HG03457 (cell line): ENCODE data around the gene MYH3.

ENCODE experiments used
- ATAC-seq: cut with Tn5 transposase; IDR thresholded peaks from one replicate; pipeline ENCODE4 v1.9.1; 2021; ENCODE audit warnings: moderate number of reproducible peaks; ENCODE audit not compliant: unreplicated experiment

MYH3 gene

DNA sequence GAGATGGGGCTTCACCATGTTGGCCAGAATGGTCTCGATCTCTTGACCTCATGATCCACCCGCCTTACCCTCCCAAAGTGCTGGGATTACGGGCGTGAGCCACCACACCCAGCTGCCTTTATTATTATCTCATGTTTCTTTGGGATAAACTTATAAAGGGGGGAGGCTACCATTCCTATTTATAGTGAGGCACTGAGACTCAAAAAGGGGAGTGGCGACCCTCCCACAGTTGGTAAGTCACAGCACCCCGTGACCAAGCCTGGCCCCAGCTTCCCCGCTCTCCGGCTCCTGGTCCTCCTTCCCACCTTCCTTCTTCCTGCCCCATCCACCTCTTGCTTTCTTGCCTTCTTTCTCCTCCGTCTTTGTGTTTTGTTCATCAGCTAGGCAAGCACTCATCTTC lies 5.2 kb downstream of the MYH3 start:
- no peak for ATAC-seq

DNA sequence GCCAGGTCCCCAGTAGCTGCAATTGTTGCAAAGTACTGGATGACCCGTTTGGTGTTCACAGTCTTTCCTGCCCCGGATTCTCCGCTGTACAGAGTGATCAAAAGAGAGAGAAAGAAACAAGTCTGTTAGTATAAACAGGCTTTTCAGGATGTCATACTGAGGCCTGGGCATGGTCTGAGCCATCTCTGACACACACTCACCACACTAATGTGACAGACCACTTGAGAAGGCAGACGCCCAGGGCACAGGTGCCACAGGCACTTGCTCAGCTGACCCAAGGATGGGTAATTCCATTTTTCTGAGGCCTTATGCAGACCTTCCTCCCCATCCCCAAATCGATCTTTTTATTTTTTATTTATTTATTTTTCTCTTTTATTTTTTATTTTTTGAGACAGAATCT lies 7.5 kb downstream of the MYH3 start:
- no peak for ATAC-seq

DNA sequence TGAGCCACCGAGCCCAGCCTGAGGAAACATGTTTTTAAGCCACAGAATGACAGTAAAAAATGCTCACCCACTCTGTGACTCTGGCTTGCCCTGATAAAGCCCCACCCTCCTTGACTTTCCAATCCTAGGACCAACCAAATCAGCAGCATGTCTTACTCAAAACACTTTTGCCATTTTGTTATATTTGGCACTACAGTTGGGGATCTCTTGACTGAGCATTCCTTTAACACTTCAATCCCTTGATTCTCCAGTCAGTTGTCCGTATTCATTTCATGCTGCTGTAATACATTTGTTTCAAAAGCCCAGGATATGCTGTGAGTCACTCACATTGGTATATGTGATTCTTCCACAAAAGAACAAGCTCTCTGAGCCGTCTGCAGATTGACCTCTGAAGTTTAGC lies 8.2 kb downstream of the MYH3 start:
- ATAC-seq, result no peak

DNA sequence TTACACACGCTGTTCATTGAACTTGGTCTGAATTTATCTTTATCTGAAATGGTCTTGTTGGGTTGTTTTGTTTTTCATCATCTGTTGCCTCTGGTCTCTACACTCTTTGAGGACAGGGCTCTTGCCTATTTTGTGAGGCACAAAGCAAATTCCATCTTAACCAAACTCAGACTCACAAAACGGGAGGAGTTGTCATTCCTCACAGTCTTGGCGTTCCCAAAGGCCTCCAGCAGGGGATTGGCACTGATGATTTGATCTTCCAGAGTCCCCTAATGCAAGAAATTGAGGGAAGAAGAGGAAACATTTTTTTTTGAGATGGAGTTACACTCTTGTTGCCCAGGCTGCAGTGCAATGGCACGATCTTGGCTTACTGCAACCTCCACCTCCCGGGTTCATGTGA lies 8.7 kb downstream of the MYH3 start:
- ATAC-seq, result no peak

DNA sequence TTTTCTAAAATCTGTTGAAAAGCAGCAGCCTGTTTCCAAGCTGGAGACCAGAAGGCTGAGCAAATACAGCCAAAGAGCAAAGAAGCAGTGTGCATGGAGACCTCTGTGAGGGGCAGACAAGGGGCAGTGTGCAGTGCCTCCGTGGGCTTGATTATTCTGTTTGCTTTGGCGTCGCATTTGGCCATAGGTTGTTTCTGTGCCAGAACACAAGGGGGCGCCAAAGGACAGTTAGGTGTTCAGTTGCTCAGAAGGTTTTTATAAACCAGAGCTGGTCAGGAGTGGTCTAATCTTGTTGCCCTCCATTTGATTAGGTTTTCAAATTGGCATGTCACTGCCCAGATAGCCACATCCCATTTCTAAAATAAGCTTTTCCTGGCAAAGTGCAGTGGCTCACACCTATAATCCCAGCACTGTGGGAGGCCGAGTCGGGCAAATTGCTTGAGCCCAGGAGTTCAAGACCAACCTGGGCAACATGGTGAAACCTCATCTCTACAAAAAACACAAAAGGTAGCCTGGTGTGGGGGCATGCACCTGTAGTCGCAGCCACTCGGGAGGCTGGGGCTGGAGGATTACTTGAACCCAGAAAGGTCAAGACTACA lies 10.6 kb downstream of the MYH3 start:
- no peak for ATAC-seq

DNA sequence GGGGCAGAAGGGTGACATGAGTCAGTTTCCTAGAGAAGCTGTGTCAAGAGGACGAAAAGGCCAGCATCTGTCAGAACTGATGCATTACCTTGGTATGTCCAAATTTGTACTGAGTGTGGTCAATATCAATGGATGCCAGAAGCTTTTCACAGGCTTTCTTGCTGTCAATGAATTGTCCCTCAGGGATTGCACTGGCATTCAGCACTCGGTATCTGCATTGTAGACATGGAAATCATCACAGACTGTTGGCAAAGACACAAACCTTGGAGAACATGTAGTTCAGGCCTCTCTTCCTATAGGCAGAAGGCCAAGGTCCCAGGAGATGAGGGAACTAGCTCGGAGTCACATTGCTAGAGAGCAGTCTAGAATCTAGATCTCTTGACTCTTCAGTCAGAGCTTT lies 16.6 kb downstream of the MYH3 start:
- ATAC-seq, result no peak

DNA sequence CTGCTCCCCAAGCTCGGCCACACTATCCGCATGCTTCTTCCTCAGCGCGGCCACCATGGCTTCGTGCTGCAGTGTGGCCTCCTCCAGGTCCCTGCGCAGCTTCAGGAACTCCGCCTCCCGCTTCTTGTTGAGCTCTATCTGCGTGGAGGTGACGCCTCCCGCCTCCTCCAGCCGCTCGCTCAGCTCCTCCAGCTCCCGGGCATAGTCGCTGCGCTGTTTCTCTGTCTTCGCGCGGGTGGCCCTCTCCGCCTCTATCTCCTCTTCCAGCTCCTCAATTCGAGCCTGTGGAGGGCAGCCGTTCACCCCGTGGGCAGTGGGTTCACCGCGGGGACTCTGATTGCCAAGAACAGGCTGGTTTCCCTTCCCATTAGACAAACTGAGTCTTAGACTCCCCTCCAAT lies 19.0 kb downstream of the MYH3 start:
- no peak for ATAC-seq

DNA sequence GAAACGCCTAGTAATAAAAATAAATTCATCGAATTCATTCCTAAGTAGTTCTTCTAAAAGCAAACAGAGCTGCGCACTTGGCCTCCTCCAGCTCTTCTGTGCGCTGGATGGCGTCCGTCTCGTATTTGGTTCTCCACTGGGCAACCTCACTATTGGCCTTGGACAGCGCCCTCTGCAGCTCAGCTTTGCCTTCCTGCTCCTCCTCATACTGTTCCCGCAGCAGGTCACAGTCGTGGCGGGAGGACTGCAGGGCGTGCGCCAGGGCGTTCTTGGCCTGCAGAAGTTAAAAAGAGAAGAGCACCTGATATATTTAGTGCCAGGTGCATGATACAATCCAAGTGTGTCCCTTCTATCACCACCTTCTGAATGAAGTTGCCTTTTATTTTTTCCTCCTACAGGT lies 21.8 kb downstream of the MYH3 start:
- no peak for ATAC-seq

DNA sequence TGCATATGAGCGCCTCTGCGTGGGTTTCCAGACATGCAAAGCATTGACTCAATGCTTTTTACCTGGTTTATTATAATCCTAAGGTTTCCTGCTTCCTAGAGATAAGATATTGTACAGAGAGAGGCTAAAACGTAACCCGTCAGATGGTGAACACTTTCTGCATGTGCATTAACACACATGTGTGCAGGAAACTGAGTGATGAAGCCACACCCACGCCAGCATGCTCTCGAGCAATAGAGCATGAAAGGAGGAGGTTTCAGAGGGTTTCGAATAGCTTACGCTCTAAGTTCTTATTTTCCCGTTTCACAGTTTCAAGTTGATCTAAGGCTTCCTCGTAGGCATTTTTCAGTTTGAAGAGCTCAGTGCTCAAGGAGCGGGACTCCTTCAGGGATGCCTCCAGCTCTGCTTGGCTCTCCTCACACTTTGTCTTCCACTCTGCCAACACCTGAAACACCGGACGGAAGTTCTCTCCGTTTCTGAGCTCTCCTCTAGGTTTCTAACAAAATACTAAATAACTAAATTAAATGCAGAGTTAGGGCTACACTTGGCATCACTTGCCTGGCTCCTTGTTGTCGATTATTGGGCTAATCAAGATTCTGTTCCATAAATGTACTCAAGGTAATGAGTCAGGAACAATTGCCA lies 23.2 kb downstream of the MYH3 start:
- peak; percentile 89 for ATAC-seq

DNA sequence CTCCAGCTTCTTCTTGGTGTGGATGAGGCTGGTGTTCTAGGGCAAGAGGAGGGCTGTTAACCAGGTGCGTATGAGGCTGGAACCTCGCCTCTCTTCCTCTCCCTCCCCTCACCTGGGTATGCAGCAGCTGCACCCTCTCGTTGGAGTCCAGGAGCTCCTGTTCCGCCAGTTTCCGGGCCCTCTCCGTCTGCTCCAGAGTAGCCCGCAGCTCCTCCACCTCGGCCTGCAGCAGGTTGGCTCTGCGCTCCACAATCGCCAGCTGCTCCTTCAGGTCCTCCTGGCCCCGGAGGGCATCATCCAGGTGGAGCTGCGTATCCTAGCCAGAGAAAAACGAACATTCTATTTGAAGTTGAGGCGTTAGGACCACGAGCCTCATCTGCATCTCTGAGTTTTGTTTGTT lies 25.4 kb downstream of the MYH3 start:
- ATAC-seq, result no peak

DNA sequence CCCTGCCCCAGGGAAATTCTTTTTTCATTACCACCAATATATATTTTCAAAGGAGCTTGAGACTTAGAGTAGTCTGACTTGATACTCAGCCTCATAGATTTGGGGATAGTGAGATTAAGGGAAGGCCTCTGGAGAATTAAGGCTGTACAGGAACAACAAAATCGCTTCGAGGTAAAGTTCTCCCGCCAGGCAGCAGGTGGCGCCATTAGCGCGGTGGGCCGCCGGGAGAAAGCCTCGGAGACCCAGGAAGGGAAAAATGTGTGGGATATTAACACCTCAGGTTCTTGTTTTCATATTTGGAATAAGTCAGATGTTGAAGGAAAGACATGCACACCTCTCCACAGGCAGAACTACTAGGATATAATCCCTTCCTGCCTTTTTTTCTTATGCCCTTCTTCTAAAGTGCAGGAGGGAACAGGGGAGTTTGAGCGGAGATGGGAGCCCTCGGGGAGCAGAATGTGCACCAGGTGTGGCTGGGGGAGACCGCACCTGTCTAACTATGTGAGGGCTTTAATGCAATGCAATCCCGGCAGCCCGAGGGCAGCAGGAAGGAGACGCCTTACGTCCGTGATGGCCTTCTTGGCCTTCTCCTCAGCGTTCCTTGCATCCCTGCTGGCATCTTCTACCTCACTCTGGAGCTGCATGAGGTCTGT lies 25.9 kb downstream of the MYH3 start:
- ATAC-seq, result no peak

DNA sequence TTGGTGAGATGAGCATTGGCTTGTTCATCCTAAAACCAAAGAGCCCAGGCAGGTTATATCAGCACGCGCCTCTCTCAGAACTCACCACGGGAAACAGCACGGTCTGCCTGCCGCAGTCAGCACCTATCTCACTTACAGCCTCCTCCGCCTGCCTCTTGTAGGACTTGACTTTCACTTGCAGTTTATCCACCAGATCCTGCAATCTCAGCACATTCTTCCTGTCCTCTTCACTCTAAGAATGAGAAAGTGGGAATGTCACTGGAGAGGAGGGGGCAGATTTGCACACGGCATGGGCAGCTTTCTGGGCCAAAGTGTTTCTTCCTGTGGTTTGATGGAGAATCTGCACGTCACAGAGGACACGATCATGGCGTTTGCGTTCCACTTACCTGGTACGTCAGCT lies 27.4 kb downstream of the MYH3 start:
- no peak for ATAC-seq

DNA sequence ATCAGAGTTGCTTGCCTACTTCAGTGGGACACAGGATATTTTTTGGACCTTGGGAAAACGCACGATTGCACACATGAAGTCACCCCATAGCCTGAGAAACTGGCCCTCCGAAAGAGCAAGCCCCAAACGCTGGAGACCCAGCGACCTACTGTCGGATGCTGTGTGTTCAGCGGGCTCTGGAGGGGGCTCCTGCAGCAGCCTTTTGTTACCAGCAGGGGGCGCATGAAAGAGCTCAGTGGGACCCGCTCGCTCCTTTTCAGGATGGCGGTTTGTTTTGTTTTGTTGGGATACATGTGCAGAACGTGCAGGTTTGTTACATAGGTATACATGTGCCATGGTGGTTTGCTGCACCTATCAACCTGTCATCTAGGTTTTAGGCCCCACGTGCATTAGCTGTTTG lies 28.4 kb downstream of the MYH3 start:
- ATAC-seq, result no peak

DNA sequence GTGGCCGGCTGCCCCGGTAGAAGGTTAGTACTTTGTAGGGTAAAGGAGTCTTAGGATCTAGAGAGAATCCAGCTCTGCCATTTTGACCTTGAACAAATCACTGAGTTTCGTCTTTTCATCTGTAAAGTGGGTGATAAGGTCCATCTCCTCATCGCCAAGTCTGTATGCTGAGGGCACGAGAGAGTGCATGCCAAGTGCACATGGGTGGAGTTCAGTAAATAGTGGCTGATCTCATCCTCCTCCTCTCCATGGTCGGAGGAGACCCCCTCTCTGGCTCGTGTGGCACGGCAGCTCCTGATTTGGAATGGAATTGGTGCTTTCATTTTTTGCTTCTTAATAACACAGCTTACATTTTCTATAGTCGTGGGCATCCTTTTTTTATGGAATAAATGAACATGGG lies 30.7 kb downstream of the MYH3 start:
- ATAC-seq, result no peak

DNA sequence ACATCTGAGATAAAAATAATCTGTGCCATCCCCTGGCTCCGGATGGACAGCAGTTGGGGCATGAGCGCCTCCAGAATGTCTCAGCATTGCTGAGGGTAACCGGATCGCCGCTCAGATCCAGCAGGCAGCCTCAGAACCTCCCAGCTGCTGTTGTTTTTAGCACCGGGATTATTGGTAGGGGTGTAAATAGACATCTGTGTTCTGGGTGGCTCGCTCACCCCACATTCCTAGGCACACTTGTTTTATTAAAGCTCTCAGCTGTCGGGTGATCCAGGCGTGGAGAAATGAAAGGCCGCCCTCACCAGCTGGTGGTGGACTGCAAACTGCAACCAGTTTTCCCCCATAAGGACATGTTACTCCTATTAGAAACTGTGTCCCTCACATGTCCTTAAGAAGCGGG lies 32.1 kb downstream of the MYH3 start:
- no peak for ATAC-seq

DNA sequence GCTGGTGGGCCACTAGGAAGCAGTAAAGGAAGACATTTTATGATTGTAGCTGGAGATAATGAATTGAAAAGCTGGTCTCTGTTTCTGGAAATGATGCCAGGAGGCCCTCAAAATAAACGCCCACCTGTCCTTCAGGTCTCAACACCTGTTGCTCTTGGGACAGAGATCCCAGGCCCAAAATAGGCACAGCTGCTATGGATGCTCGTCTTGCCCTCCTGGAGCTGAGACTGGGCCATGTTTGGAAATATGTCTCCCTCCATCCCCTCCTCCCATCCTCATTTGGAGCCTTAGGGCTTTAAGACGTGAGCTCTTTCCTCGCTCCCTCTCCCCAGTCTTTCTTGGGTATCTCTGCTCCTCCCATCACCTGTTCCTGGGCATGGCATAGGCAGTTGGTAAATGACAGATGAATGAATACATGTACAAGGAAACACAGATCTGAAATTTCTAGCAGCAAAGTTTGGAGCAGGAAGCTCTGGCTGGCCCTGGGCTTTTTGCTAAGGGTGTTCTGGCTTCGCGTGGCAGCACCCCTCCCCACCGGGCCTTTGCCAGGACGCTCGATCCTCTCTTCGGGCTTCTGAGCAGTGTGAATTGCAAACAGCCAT lies 33.3 kb downstream of the MYH3 start:
- ATAC-seq, result no peak

DNA sequence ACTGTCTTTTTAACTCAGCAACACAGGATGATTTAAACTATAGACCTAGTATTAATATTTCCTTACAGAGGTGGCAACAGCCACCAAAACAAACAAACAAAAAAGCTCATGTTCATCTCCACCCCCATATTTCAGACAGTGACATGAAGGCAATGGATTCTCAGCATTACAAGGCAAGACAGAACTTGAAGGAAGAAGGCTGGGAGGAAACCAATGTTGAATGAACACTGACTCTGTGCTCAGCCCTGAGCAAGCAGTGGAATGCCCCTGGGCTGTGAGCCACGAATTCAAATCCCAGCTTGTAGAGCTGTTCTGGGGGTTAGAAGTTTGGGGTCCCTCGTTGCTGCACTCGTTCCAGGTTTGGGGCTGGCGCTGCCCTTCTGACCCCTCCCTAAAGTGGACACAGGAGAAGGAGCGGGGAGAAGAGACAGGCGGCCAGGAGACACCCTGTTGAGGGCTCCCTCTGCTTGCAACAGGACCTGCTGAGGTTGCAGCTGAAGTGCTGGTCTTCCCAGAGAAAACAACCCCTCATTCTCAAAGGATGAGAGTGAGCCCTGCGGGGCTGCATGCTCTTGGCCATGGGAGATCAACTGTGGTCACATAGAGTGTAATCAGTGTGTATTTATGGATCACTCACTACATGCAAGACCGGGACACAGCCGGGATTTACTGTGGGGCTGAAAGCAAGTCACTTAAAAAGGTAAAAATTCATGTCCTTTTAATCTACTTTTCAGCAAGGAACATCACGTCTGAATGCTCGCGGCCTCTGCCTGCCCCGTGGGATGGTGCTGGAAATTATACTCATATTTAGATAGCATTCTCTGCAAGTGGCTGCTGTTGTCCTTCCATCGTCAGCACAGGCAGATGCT lies 34.3 kb downstream of the MYH3 start:
- no peak for ATAC-seq

DNA sequence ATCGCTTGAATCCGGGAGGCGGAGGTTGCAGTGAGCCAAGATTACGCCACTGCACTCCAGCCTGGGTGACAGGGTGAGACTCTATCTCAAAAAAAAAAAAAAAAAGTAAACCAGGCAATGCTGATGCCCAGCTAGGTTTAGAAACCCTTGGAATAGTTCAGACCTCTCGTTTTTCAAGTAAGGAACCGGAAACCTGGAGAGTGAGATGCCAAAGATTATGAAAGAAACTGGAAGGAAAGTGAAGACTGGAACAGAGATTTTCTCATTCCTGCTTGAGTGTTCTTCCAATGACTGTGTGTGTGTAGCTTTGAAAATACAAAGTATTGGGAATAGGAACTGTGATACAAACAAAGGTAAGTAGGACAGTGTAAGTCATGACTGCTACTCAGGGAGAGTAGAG lies 35.7 kb downstream of the MYH3 start:
- ATAC-seq, result no peak

DNA sequence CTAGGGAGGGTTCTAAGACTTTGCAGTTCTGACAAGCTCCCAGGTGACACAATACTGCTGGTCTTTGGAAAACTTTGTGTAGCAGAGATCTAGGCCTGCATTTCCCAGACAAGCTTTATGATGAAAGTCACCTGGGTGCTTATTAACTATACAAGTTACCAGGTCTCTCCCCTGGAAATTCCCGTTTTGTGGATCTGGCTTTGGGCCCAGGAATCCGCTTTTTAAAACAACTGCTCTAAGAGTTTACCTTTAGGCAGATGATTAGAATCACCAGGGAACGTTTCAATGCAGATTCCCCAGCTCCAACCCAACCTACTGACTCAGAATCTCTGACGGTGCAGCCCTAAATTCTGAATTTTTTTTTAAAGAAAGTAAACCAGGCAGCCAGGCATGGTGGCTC lies 36.3 kb downstream of the MYH3 start:
- no peak for ATAC-seq

DNA sequence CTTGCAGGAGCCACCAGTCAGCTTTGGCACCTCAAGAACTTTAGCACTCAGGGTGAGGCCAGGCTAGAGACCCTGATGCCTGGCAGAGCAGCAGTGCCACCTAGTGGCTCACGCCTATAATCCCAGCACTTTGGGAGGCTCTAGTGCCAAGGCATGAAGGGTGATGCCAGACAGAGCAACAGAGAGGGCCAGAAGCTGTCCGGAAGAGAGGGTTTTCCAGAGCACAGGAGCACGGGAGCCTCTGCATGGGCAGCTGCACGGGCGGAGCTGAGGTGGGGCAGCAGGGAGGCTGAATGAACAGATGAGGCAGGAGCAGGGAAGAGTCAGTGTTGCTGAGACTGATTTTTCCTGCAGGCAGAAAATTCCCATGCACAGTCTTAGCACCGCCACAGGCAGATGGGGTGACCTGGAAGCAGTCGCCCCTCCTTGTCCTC lies 38.9 kb downstream of the MYH3 start:
- peak; percentile 70 for ATAC-seq

DNA sequence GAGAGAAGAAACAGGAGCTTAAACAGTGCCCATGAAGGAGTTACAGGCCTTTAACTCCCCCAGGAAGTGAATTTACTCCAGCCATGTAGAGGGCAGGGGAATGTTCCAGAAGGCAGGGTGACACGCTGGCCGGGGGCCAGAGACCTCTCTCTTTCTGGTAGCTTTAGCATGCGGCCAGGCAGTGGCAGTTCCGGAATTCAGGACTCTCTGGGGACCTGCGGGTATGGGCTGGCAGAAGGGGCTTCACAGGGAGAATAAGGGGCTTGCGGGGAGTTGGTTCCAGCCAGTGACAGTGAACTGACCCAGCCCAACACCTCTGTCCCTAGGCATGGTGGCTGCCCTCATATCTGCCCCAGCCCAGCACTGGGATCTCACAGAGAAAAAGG lies 40.0 kb downstream of the MYH3 start:
- no peak for ATAC-seq
